Testis (tissue), 3 donors: ENCODE results near the gene TMEM129. TPM values are rescaled to one million over a fixed set of nuclear protein-coding genes. Genes with fewer than 3 reads are reported as not detected.

Experiments
- DNase-seq: peaks from one replicate; pipeline ENCODE4 v3.0.0-alpha.2; 2019
- H3K27ac ChIP-seq, 2 donors: fragments of 200-600 bp; sonication (generic); one replicate each; pipeline ENCODE4 v1.5.1; 2019
- H3K27me3 ChIP-seq: fragments of 200-600 bp; sonication (generic); one replicate; pipeline ENCODE4 v1.5.1; 2019
- H3K36me3 ChIP-seq: fragments of 200-600 bp; sonication (generic); one replicate; pipeline ENCODE4 v1.5.1; 2017; ENCODE audit warnings: low read depth; ENCODE audit errors: missing control alignments
- H3K4me1 ChIP-seq: fragments of 200-600 bp; sonication (generic); one replicate; pipeline ENCODE4 v1.5.1; 2019
- H3K4me3 ChIP-seq, 2 donors: fragments of 200-600 bp; sonication (generic); one replicate each; pipeline ENCODE4 v1.5.1; 2017 to 2019
- H3K9me3 ChIP-seq: fragments of 200-600 bp; sonication (generic); one replicate; pipeline ENCODE4 v1.5.1; 2017
- POLR2A ChIP-seq: fragments of 450-650 bp; IDR thresholded peaks from one replicate; pipeline ENCODE4 v1.6.1; 2017; ENCODE audit warnings: antibody characterized with exemption, mild to moderate bottlenecking, moderate library complexity
- WGBS, 2 donors: methylation state at CpG; one replicate each; pipeline ENCODE4 v1.1.5; 2018; 5-methylcytosine and 5-hydroxymethylcytosine counted together
- intact Hi-C: fragments of 100-400 bp; cut with DNase I; formaldehyde crosslinking; loops from one replicate; pipeline ENCODE4 v1.15.1; 2023; ENCODE audit warnings: low total_unique reads
- polyA plus RNA-seq: library from polyadenylated mRNA; stranded (reverse); fragments of 350-450 nt; fragmentation: Illumina TruSeq; extraction: RNeasy Lipid Tissue Mini Kit (QIAGEN cat#74804); gene quantifications from one replicate; pipeline ENCODE4 v1.2.3, GENCODE V29; 2014; ENCODE audit warnings: low read depth, low replicate concordance; ENCODE audit not compliant: insufficient read depth
- total RNA-seq, 2 donors: library from RNA; depleted of rRNA; stranded (reverse); fragments of >200 nt; gene quantifications; one replicate each; pipeline ENCODE4 v1.2.3, GENCODE V29; 2016
- TF ChIP-seq, protein P1 (sequence below), 3 experiments: fragments of 450-650 bp in 2 of 3; fragments of 200-600 bp in 1 of 3; sonication (generic) in 1 of 3; IDR thresholded peaks; one replicate each; pipeline ENCODE4 v1.5.1; 2016 to 2019; ENCODE audit warnings: antibody characterized with exemption in 3 of 3, mild to moderate bottlenecking in 2 of 3, moderate library complexity in 1 of 3

The TMEM129 gene
- total and polyA plus RNA-seq, 3 donors from 2014 or later, result 34.0 to 76.4 (median 76.1) TPM

DNA sequence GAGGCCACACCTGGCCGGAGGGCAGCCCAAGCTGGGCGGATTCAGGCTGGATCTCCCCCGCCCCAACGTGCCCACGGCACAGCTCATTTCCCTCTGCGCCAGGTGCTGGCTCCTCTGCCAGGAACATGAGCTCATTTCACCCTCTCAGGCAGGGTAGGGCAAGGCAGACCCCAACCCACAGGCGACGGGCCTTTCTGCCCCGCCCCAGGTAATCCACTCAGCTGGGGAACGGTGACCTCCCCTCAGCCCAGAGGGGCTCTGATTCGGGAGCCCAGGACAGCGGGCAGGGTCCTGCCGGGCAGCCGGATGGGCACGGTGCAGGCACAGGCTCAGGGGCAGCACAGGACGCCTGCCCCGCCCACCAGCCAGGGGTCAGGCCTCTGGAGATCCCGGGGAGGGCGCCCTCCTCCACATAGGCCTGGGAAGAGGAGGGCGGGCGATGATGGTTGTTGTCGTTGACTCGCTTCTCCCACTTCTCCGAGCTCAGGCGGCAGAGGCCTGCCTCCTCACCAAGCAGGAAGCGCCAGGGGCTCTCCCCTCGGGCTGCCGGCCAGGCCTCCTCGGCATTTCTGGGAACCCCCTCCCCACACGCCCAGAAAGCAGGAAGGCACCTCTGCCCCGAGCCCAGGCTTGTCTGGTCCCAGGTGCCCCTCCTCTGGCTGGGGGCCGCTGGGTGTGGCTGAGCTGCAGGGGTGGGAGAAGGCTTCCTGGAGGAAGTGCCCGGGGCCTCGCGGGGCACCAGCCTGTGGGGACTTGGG is 31.3 kb upstream of the TMEM129 start:
- 69 to 82% methylated on average over 14 to 34 of the region's 35 CpGs for WGBS, 2 donors
- Histone ChIP-seq H3K4me3 (no peak overlapping the region), H3K4me1 (no peaks in the 10 kb centered on the region), H3K27ac (no peak overlapping the region), H3K9me3 (no peaks in the 10 kb centered on the region), H3K27me3 (no peaks in the 10 kb centered on the region), H3K36me3 (no peaks in the 10 kb centered on the region)
- DNase-seq, result no peak
- intact Hi-C loops, result loop anchor here (10.0 kb wide), 1 partner anchor 152 kb away; no protein-coding TSS in a partner anchor
- TF ChIP-seq, protein P1, sequence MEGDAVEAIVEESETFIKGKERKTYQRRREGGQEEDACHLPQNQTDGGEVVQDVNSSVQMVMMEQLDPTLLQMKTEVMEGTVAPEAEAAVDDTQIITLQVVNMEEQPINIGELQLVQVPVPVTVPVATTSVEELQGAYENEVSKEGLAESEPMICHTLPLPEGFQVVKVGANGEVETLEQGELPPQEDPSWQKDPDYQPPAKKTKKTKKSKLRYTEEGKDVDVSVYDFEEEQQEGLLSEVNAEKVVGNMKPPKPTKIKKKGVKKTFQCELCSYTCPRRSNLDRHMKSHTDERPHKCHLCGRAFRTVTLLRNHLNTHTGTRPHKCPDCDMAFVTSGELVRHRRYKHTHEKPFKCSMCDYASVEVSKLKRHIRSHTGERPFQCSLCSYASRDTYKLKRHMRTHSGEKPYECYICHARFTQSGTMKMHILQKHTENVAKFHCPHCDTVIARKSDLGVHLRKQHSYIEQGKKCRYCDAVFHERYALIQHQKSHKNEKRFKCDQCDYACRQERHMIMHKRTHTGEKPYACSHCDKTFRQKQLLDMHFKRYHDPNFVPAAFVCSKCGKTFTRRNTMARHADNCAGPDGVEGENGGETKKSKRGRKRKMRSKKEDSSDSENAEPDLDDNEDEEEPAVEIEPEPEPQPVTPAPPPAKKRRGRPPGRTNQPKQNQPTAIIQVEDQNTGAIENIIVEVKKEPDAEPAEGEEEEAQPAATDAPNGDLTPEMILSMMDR (IDR thresholded peaks at IDR 0.05), result no peak
- TF ChIP-seq POLR2A, result no peak

DNA sequence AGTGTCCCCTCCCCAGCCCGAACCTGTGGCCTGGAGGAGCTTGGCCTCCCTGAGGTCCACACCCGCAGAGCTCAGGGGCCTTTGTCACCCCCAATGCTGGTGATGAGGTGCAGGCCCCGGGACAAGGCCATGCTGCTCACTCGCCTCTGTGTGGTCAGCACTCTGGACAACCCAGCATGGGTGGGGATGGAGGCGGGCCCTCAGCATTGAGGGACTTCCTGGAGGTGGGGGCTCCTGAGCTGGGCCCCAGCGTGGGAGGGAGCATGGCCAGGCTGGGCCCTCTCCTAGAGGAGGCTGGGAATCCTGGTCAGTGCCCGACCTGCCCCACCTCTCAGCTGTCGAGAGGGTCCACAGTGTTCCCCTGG is 30.8 kb upstream of the TMEM129 start:
- Histone ChIP-seq H3K36me3 (no peaks in the 10 kb centered on the region), H3K27ac (no peak overlapping the region), H3K4me3 (no peak overlapping the region), H3K27me3 (no peaks in the 10 kb centered on the region), H3K4me1 (no peaks in the 10 kb centered on the region), H3K9me3 (no peaks in the 10 kb centered on the region)
- no peak for DNase-seq
- 81 to 89% methylated on average over 7 to 8 of the region's 8 CpGs for WGBS, 2 donors
- intact Hi-C loops, result loop anchor here (10.0 kb wide), 1 partner anchor 153 kb away; no protein-coding TSS in a partner anchor
- TF ChIP-seq, protein P1 (IDR thresholded peaks at IDR 0.05), result no peak
- TF ChIP-seq POLR2A, result no peak

DNA sequence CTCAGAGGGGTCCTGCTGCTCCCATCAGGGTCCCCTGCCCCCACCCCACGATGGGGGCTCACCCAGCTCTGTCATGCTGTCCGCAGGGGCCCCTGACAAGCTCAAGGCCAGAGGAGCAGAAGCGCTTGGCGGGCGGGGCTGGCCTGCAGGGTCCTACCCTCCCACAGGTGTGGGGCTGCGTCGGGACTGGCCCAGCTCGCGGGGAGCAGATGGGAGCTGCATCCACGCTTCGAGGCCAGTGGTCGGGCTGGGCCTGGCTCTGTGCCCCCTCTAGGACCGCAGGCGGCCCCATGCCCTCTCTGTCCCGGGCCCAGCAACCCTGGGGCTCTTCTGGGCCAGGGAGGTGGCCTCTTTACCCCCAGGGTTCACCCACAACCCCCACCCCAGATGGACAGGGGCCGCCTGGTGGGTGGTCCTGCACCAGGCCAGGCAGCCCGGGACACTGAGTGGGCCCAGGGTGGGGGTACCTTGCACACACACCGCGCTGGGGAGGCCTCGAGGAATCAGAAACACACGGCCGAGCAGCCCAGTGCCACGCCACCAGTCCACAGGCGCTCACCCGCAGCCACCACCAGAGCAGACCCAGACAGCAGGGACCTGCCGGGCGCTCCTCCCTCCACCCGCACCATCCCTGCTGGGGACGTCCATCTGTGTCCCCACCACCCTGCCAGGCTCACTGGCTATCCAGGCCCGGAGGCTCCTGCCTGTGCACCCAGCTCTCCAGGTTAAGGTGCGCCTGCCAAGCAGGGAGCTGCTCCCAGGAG is 30.2 kb upstream of the TMEM129 start:
- Histone ChIP-seq H3K36me3 (no peaks in the 10 kb centered on the region), H3K27me3 (no peaks in the 10 kb centered on the region), H3K27ac (no peak overlapping the region), H3K9me3 (no peaks in the 10 kb centered on the region), H3K4me3 (no peak overlapping the region), H3K4me1 (no peaks in the 10 kb centered on the region)
- WGBS, 2 donors, result 87 to 94% methylated on average over 7 to 26 of the region's 31 CpGs
- intact Hi-C loops, result loop anchor here (10.0 kb wide), 1 partner anchor 153 kb away; no protein-coding TSS in a partner anchor
- TF ChIP-seq, protein P1 (IDR thresholded peaks at IDR 0.05), result no peak
- no peak for TF ChIP-seq POLR2A
- no peak for DNase-seq

DNA sequence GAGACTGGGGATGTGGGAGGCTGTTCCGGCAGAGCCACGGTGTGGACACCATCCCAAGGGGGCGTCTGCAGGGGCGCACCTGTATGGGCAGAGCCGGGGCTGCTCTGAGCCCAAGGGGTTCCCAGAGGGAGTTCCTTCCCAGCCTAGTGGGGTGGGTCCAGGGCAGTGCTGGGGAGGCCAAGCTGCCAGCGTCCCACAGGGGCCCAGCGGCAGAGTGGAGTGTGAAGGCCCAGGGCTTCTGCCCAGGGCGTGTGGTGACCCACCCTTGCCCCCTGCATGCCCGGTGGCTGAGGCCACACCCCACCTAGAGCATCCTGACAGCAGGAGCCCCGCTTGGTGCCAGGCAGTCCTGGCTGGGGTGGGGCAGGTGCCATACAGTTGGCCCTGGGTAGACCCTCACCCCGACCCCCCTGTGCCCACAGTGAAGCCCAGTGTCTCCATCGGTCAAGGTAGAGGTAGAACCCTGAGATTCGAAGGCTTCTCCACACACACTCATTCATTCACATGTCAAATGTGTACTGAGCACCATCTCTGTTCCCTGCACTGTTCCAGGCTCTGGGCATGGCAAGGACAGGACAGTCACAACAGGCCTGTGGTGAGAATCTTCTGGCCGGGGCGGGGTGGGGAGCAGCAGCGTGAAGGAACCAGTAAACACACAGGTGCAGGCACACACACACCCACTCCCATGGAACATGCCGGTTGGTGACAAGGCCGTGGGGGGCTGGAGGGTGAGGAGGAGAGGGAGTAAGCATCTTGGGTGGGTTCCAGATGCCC is 29.4 kb upstream of the TMEM129 start:
- 89 to 92% methylated on average over 15 to 18 of the region's 18 CpGs for WGBS, 2 donors
- no peak for DNase-seq
- H3K4me1 ChIP-seq, result no peaks in the 10 kb centered on the region
- intact Hi-C loops, result loop anchor here (10.0 kb wide), 1 partner anchor 154 kb away; no protein-coding TSS in a partner anchor
- no peak overlapping the region for H3K27ac ChIP-seq
- TF ChIP-seq, protein P1 (IDR thresholded peaks at IDR 0.05), result no peak
- TF ChIP-seq POLR2A, result no peak
- no peak overlapping the region for H3K4me3 ChIP-seq
- no peaks in the 10 kb centered on the region for H3K36me3 ChIP-seq
- H3K27me3 ChIP-seq, result no peaks in the 10 kb centered on the region
- H3K9me3 ChIP-seq, result no peaks in the 10 kb centered on the region
